Testis (tissue), 3 donors: Measurements from ENCODE around the gene PLEKHD1. TPM values are rescaled to one million over a fixed set of nuclear protein-coding genes. Genes with fewer than 3 reads are reported as not detected.

ENCODE experiments used
- DNase-seq: peaks from one replicate; pipeline ENCODE4 v3.0.0-alpha.2; 2019
- H3K27ac ChIP-seq, 2 donors: fragments of 200-600 bp; sonication (generic); one replicate each; pipeline ENCODE4 v1.5.1; 2019
- H3K27me3 ChIP-seq: fragments of 200-600 bp; sonication (generic); one replicate; pipeline ENCODE4 v1.5.1; 2019
- H3K36me3 ChIP-seq: fragments of 200-600 bp; sonication (generic); one replicate; pipeline ENCODE4 v1.5.1; 2017; ENCODE audit warnings: low read depth; ENCODE audit errors: missing control alignments
- H3K4me1 ChIP-seq: fragments of 200-600 bp; sonication (generic); one replicate; pipeline ENCODE4 v1.5.1; 2019
- H3K4me3 ChIP-seq, 2 donors: fragments of 200-600 bp; sonication (generic); one replicate each; pipeline ENCODE4 v1.5.1; 2017 to 2019
- H3K9me3 ChIP-seq: fragments of 200-600 bp; sonication (generic); one replicate; pipeline ENCODE4 v1.5.1; 2017
- CTCF ChIP-seq, 3 experiments: fragments of 450-650 bp in 2 of 3; fragments of 200-600 bp in 1 of 3; sonication (generic) in 1 of 3; IDR thresholded peaks; one replicate each; pipeline ENCODE4 v1.5.1; 2016 to 2019; ENCODE audit warnings: antibody characterized with exemption in 3 of 3, mild to moderate bottlenecking in 2 of 3, moderate library complexity in 1 of 3
- POLR2A ChIP-seq: fragments of 450-650 bp; IDR thresholded peaks from one replicate; pipeline ENCODE4 v1.6.1; 2017; ENCODE audit warnings: antibody characterized with exemption, mild to moderate bottlenecking, moderate library complexity
- WGBS, 2 donors: methylation state at CpG; one replicate each; pipeline ENCODE4 v1.1.5; 2018; 5-methylcytosine and 5-hydroxymethylcytosine counted together
- intact Hi-C: fragments of 100-400 bp; cut with DNase I; formaldehyde crosslinking; loops from one replicate; pipeline ENCODE4 v1.15.1; 2023; ENCODE audit warnings: low total_unique reads
- polyA plus RNA-seq: library from polyadenylated mRNA; stranded (reverse); fragments of 350-450 nt; fragmentation: Illumina TruSeq; extraction: RNeasy Lipid Tissue Mini Kit (QIAGEN cat#74804); gene quantifications from one replicate; pipeline ENCODE4 v1.2.3, GENCODE V29; 2014; ENCODE audit warnings: low read depth, low replicate concordance; ENCODE audit not compliant: insufficient read depth
- total RNA-seq, 2 donors: library from RNA; depleted of rRNA; stranded (reverse); fragments of >200 nt; gene quantifications; one replicate each; pipeline ENCODE4 v1.2.3, GENCODE V29; 2016

Gene PLEKHD1
- total and polyA plus RNA-seq, 3 donors from 2014 or later, result 0.87 to 1.9 (median 1.1) TPM

- TF ChIP-seq POLR2A (no peak), CTCF (IDR thresholded peaks at IDR 0.05) (no peak)
- Histone ChIP-seq H3K27ac (no peak overlapping the region), H3K36me3 (no peaks in the 10 kb centered on the region), H3K9me3 (no peaks in the 10 kb centered on the region), H3K27me3 (no peaks in the 10 kb centered on the region), H3K4me1 (no peaks in the 10 kb centered on the region), H3K4me3 (no peak overlapping the region)
- intact Hi-C loops, result no loop called here
- WGBS, 2 donors, result 76 to 79% methylated on average over 6 of the region's 6 CpGs
- peak; percentile 17 for DNase-seq
Observed at GRCh38 chr14:69539631-69540410, 55.3 kb downstream of the PLEKHD1 start.

- Histone ChIP-seq H3K9me3 (no peaks in the 10 kb centered on the region), H3K27ac (no peak overlapping the region), H3K36me3 (no peaks in the 10 kb centered on the region), H3K4me1 (no peaks in the 10 kb centered on the region), H3K27me3 (no peaks in the 10 kb centered on the region), H3K4me3 (no peak overlapping the region)
- 84% methylated on average over 5 of the region's 5 CpGs for WGBS, 2 donors
- TF ChIP-seq CTCF (IDR thresholded peaks at IDR 0.05), result no peak
- no peak for TF ChIP-seq POLR2A
- intact Hi-C loops, result no loop called here
- DNase-seq, result no peak
Observed at GRCh38 chr14:69540654-69541335, 56.3 kb downstream of the PLEKHD1 start.

GRCh38 chr14:69542311-69542710 lies 57.8 kb downstream of the PLEKHD1 start:
- DNase-seq, result no peak
- no peak for TF ChIP-seq POLR2A
- no peak for TF ChIP-seq CTCF (IDR thresholded peaks at IDR 0.05)
- H3K27me3 ChIP-seq, result no peaks in the 10 kb centered on the region
- intact Hi-C loops, result no loop called here
- no peaks in the 10 kb centered on the region for H3K9me3 ChIP-seq
- no peak overlapping the region for H3K4me3 ChIP-seq
- 70 to 78% methylated on average over 2 of the region's 2 CpGs for WGBS, 2 donors
- H3K4me1 ChIP-seq, result no peaks in the 10 kb centered on the region
- no peaks in the 10 kb centered on the region for H3K36me3 ChIP-seq
- no peak overlapping the region for H3K27ac ChIP-seq

- TF ChIP-seq CTCF (IDR thresholded peaks at IDR 0.05) (no peak), POLR2A (no peak)
- Histone ChIP-seq H3K36me3 (no peaks in the 10 kb centered on the region), H3K4me3 (no peak overlapping the region), H3K4me1 (peaks cover 5% of the 10 kb centered on the region), H3K9me3 (no peaks in the 10 kb centered on the region), H3K27me3 (no peaks in the 10 kb centered on the region), H3K27ac (no peak overlapping the region)
- peak; percentile 16 for DNase-seq
- intact Hi-C loops, result no loop called here
- 61 to 72% methylated on average over 12 of the region's 12 CpGs for WGBS, 2 donors
Observed at GRCh38 chr14:69543341-69544115, 59.0 kb downstream of the PLEKHD1 start.
